Activated CD4-positive, CD25-positive, alpha-beta regulatory T cell treated with anti-CD3 and anti-CD28 coated beads, Interleukin-2, amount 50 U/mL, for 16 hours (primary cell): Measurements from ENCODE around the gene CASTOR1.
"Not testable (repeated sequence)": the region's sequence is repeated elsewhere in the genome, so short reads cannot be mapped to it uniquely, and the experiment has no call there.

ENCODE experiments used
- DNase-seq: peaks from one replicate; pipeline ENCODE4 v3.0.0-alpha.2; 2020; ENCODE audit warnings: low read depth, low spot score

CASTOR1 gene

GRCh38 chr22:30289141-30289979 lies at the start of gene CASTOR1:
TSS of gene CASTOR1 (minus strand) at chr22:30289505. CDS start at chr22:30289497, 8 bp downstream.
- DNase-seq: peak; percentile 78

DNA sequence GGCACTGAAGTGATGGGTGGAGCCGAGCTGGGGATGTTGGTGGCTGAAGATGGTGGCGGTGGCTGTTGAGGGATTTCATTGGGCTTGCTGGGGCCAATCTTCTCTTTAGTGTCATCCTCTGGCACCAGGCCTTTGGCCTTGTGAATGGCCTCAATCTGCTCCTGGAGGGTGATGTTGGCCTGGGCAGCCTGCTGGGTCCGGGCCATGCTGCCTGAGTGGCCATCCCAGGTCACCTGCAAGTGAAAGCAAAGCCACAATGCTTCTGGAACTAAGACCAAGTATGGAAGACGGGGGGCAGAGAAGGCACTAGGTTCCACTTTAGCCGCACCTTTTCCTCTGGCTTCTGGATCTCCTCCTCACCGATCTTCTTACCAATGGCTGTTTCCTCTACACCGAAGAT lies 49.5 kb upstream of the CASTOR1 start:
- no peak for DNase-seq

- not testable (repeated sequence) for DNase-seq
These were observed 49.0 kb upstream of the CASTOR1 start for GRCh38 chr22:30338341-30338740.

DNA sequence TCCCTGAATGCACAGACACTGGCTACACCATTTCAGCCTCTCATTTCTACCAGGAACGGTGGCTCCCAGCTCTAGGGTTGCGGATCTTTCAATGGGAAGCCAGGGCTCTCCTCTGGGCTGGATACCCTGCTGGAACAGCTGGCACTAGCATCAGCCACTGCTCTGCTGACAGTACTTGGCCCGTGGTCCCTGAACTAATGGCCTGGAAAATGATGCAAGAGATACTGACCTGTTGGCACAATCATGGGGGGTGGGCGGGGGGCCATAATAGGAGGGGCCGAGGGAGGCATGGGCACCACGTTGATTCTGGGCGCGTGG lies 48.1 kb upstream of the CASTOR1 start:
- no peak for DNase-seq

- no peak for DNase-seq
These were observed 47.6 kb upstream of the CASTOR1 start for GRCh38 chr22:30336752-30337460.

- no peak for DNase-seq
These were observed 45.9 kb upstream of the CASTOR1 start for GRCh38 chr22:30335236-30335635.

DNA sequence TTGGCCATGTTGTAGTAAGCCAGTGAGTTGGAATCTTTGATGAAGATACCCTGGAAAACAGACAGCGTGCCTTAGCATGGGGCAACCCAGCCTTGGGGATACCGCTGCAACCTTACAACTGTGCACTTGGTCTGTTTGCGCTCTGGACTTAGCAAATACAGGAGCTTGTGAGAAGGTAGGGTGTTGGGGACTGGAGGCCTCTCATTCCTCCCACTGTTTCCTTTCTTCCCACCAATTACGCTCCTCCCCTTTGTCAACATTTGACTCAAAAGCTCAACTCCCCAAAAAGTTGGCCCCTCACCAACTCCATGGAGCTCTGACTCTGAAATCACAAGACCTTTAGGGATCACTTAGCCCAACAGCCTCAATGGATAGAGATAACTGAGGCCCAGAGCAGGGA lies 45.3 kb upstream of the CASTOR1 start:
- no peak for DNase-seq

GRCh38 chr22:30333707-30334087 lies 44.4 kb upstream of the CASTOR1 start:
- no peak for DNase-seq

DNA sequence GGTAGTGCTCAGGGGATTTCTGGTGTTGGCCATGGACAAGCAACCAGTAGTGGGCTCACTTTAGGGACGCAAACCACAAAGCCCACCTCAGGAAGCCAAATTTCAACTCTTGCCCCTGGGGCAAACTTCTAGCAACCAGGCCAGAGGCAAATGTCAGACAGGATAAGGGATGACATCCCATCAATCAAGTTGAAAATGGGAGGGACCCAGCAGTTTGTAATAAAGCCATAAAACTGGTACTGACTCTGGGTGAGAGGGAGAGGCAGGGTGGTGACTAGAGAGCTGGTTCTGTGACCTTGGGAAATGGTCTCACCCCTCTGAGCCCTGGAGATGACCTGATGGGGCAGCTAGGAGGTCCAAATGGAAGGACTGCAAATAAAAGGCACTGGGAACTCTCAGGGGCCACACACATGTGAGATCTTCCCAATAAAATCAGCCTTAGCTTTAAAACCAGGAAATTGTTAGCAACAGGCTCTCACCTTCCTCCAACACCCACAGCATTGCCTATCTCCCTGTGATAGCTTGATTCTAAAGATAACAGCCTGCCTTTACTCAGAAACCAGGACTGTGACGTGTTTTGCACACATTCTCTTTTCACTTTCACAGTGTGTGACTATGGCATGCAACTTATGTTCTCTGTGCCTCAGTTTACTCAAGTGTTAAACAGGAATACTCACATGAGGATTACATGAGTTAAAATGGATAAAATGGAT lies 43.8 kb upstream of the CASTOR1 start:
- DNase-seq: no peak

GRCh38 chr22:30332551-30332950 lies 43.2 kb upstream of the CASTOR1 start:
- no peak for DNase-seq

DNA sequence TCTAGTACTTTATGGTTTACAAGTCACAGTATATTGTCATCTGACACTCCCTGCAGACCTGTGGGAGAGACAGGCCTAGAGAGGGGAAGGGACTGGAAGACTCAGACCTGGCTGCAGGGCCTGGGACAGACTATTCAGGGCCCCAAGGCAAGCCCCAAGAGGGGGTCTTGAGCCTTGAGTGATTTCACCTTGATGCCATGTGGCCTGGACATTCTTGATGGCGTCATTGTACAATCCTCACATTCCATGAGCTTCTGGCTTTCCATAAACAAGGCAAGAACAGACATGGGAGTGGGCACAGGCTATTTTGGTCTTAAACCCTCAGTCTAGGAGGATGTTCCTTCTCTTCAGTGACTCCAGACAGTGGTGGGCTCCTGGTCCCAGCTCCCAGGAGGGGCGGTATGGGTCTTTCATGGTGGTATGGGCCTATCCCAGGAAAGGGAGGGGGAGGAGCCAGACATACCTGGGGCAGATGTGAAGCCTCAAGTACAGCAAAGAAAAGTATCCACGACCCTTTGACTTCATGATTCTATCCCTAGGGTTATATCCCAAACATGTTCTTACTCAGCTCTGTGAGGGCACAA lies 39.3 kb upstream of the CASTOR1 start:
- DNase-seq: no peak

DNA sequence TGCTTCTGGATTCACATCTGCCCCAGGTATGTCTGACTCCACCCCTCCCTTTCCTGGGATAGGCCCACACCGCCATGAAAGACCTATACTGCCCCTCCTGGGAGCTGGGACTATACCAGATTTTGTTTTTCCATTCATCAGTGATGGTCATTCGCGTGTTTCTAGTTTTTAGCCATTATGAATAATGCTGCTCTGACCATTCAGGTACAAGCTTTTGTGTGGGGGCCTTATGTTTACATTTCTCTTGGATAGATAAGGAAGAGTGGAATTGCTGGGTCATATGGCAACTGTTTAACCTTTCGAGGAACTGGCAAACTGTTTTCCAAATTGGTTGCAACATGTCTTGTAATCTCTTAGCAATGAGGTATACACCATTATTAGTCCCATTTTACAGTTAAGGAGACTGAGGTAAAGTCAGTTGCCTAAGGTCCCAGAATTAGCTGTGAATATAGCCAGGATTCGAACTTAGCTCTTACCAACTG lies 38.6 kb upstream of the CASTOR1 start:
- DNase-seq: no peak

- DNase-seq: peak; percentile 86
These were observed 37.5 kb upstream of the CASTOR1 start, which contains the start of gene TBC1D10A for GRCh38 chr22:30326706-30327362. TSS of gene TBC1D10A (minus strand) at chr22:30326941. CDS start at chr22:30326881, 60 bp downstream.

DNA sequence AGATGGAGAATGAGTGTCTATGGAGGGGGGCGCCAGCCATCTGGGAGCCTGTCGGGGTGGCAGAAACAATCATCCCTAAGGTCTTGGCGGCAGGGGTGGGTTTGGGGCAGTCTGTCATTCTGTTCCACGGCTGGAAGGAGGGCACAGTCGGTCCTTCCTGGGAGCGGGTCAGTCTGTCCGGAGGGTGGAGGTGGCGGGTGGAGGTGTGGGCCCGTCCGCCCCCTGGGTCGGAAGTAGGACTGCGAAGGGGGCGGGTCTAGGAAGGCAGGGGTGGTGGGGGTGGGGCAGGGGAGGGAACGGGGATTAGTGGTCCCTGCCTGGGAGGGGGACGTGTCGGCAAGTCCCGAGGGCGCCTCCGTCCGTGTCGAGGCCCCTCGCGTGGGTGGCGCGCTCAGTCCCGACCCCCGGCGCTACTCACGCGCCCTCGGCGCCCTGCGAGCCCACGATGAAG lies 37.0 kb upstream of the CASTOR1 start:
- no peak for DNase-seq

DNA sequence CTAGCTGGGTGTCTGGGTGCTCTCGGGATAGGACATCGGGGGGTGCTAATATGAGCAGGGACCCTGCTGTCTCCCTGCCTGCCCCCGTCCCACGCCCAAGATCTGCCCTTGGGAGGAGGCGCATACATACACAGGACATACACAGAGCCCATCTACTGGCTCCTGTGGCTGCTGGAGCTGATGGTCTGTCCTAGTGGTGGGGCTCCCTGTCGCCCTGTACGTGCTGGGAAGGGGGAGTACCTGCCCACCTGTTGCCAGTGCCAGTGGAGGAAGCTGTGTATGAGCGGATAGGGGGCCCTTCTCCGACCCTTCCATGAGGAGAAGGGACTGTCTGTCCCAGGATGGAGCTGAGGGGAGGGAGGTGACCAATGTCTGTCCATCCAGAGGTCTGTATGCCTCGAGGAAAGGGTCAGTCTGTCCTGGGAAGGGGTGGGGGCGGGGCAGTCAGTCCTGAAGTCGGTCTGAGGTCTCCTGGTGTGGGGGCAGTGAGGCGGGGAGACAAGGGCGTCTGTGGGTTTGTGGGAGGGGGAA lies 36.5 kb upstream of the CASTOR1 start:
- DNase-seq: no peak

DNA sequence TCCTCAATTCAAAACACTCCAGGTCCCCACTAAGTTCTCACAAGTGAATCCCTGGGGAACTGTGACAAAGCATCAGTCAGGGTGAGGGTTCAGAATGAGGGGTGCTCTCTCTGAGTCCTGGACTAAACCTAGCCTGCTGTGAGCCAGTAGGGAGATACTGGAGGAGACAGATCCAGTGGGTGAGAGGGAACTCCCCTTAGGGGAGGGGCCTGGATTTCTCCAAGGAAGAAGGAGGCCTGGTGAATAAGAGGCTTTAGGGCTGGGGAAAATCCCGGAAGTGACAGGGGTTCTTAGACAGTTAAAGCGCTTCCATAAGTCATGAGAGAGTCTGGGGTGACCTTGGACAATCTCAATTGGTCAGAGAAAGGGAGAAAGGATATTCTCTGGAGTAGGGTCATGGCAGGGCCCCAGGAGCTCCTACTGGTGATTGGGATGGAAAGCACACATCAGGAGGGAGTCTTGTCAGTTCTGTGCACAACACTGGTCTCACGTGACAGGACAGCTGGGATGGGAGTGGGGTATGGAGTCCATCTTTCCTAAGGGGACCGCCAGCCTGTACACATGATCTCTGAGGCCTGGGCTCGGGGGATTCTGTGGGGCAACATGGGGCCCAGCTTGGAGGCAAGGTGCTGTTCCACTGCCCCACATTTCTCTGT lies 35.9 kb upstream of the CASTOR1 start:
- DNase-seq: no peak

- no peak for DNase-seq
These were observed 34.9 kb upstream of the CASTOR1 start for GRCh38 chr22:30324014-30324730.

GRCh38 chr22:30323246-30323645 lies 33.9 kb upstream of the CASTOR1 start:
- DNase-seq: no peak

DNA sequence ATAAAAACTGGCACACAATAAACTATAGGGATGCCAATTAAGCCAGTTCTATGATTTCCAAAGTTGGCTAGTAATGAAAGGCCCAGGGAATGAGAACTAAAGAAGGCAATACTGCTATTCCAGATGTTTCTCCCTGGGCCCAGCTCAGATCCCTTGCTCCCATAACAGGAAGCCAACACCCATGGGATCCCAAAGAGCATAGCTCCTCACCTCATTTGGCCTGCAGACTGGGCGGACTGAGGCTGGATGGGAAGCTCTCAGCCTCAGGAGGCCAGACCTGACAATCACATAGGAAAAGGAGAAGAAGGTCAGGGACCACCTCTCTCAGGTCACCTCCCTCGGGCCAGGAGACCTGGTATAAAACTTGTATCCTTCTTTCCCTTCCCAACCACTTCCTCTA lies 32.2 kb upstream of the CASTOR1 start:
- DNase-seq: no peak

- no peak for DNase-seq
These were observed 30.8 kb upstream of the CASTOR1 start for GRCh38 chr22:30320021-30320556.
